HEK293T (cell line): Measurements from ENCODE around the gene CCDC158.

ENCODE experiments used
- CTBP1 ChIP-seq: fragments of 450-650 bp; IDR thresholded peaks from 2 replicates; pipeline ENCODE4 v1.6.1; 2016; ENCODE audit warnings: borderline replicate concordance
- ELF4 ChIP-seq: fragments of 450-650 bp; IDR thresholded peaks from 2 replicates; pipeline ENCODE4 v1.6.1; 2017; ENCODE audit warnings: antibody characterized with exemption
- FOXA1 ChIP-seq: fragments of 450-650 bp; IDR thresholded peaks from 2 replicates; pipeline ENCODE4 v1.6.1; 2016; ENCODE audit warnings: mild to moderate bottlenecking
- FOXK2 ChIP-seq: fragments of 450-650 bp; IDR thresholded peaks from 2 replicates; pipeline ENCODE4 v1.6.1; 2016; ENCODE audit warnings: mild to moderate bottlenecking
- NFRKB ChIP-seq: fragments of 450-650 bp; IDR thresholded peaks from 2 replicates; pipeline ENCODE4 v1.6.1; 2016; ENCODE audit warnings: mild to moderate bottlenecking, moderate library complexity
- SP1 ChIP-seq: fragments of 450-650 bp; IDR thresholded peaks from 2 replicates; pipeline ENCODE4 v1.6.1; 2017
- TARDBP ChIP-seq: fragments of 450-650 bp; IDR thresholded peaks from 2 replicates; pipeline ENCODE4 v1.6.1; 2016

- TF ChIP-seq ELF4, result no peak
- TF ChIP-seq FOXK2, result no peak
- no peak for TF ChIP-seq CTBP1
- no peak for TF ChIP-seq TARDBP
- TF ChIP-seq SP1, result no peak
- no peak for TF ChIP-seq NFRKB
- TF ChIP-seq FOXA1, result no peak
These were observed 145.3 kb downstream of the CCDC158 start for GRCh38 chr4:76275486-76276124.
